NCI-H345 treated with DMSO at 0.1 percent for 48 hours (cell line): Measurements from ENCODE around the gene MPHOSPH9.

Experiments
- DNase-seq: peaks from one replicate; lab custom pipeline; 2025; ENCODE audit not compliant: unreplicated experiment; lab: John Stamatoyannopoulos, UW

The MPHOSPH9 gene

GRCh38 chr12:123104809-123105208 lies 128.1 kb downstream of the MPHOSPH9 start:
- no peak for DNase-seq
